SK-N-SH (cell line): Measurements from ENCODE around the gene S100A5. TPM values are rescaled to one million over a fixed set of nuclear protein-coding genes. Genes with fewer than 3 reads are reported as not detected.

Experiments
- CTCF ChIA-PET: fragments of 300-600, 350-600 bp; formaldehyde crosslinking; extraction: SDS; loops from one replicate; lab custom pipeline; 2021; lab: Yijun Ruan, JAX
- POLR2A ChIA-PET: fragments of 350-600 bp; sonication (Branson Sonifier 250); formaldehyde crosslinking; extraction: SDS; loops from one replicate; lab custom pipeline; 2020; ENCODE audit warnings: antibody characterized with exemption, inconsistent platforms; lab: Yijun Ruan, JAX
- DNase-seq: peaks from one replicate; pipeline ENCODE4 v3.0.0; 2012
- H2AFZ ChIP-seq: fragments of 200-600 bp; sonication (generic); 2 replicates; pipeline ENCODE4 v1.8.1; 2016; ENCODE audit warnings: antibody characterized with exemption, mild to moderate bottlenecking, low read depth
- H3F3A ChIP-seq: fragments of 200-600 bp; sonication (generic); replicated peaks from 2 replicates; pipeline ENCODE3; 2016; ENCODE audit warnings: antibody characterized with exemption, mild to moderate bottlenecking; ENCODE audit not compliant: insufficient read depth
- H3K27ac ChIP-seq, 2 experiments: fragments of 200-500 bp in 1 of 2; fragments of 200-600 bp in 1 of 2; sonication (Bioruptor generic) in 1 of 2; sonication (generic), shearing (Covaris generic) in 1 of 2; 2 replicates each; pipeline versions ENCODE4 v1.5.1 to v1.6.1; 2014 to 2016; ENCODE audit warnings: low read depth in 2 of 2, inconsistent platforms in 1 of 2, low read length in 1 of 2, mild to moderate bottlenecking in 1 of 2, mixed read lengths in 1 of 2
- H3K27me3 ChIP-seq: fragments of 200-600 bp; sonication (generic), shearing (Covaris generic); 2 replicates; pipeline ENCODE4 v1.6.1; 2016; ENCODE audit warnings: mixed run types; ENCODE audit not compliant: insufficient read depth
- H3K36me3 ChIP-seq, 2 experiments: fragments of 200-500 bp in 1 of 2; fragments of 200-600 bp in 1 of 2; sonication (Bioruptor generic) in 1 of 2; sonication (generic) in 1 of 2; replicated peaks in 1 of 2; 2 replicates each; pipeline versions ENCODE3 to v1.5.1; 2014 to 2016; ENCODE audit warnings: low read length in 1 of 2, mild to moderate bottlenecking in 1 of 2; ENCODE audit not compliant: insufficient read depth in 2 of 2, control insufficient read depth in 1 of 2
- H3K4me1 ChIP-seq, 2 experiments: fragments of 200-500 bp in 1 of 2; fragments of 200-600 bp in 1 of 2; sonication (Bioruptor generic) in 1 of 2; sonication (generic), shearing (Covaris generic) in 1 of 2; 2 replicates each; pipeline versions ENCODE4 v1.5.1 to v1.6.1; 2014 to 2016; ENCODE audit warnings: low read depth in 1 of 2, low read length in 1 of 2, mixed run types in 1 of 2; ENCODE audit not compliant: insufficient read depth in 2 of 2, control insufficient read depth in 1 of 2
- H3K4me2 ChIP-seq: fragments of 200-600 bp; sonication (generic), shearing (Covaris generic); 2 replicates; pipeline ENCODE4 v1.6.1; 2017; ENCODE audit warnings: mixed run types
- H3K4me3 ChIP-seq, 2 experiments: fragments of 200-500 bp in 1 of 2; fragments of 200-600 bp in 1 of 2; sonication (Bioruptor generic) in 1 of 2; sonication (generic), shearing (Covaris generic) in 1 of 2; 2 replicates each; pipeline versions ENCODE4 v1.5.1 to v1.8.1; 2014 to 2016; ENCODE audit warnings: low read depth in 2 of 2, inconsistent platforms in 1 of 2, low read length in 1 of 2, mild to moderate bottlenecking in 1 of 2, mixed read lengths in 1 of 2, moderate library complexity in 1 of 2
- H3K79me2 ChIP-seq: fragments of 200-600 bp; sonication (generic); 2 replicates; pipeline ENCODE4 v1.8.1; 2017; ENCODE audit warnings: mild to moderate bottlenecking; ENCODE audit not compliant: insufficient read depth
- H3K9ac ChIP-seq: fragments of 200-600 bp; sonication (generic); 2 replicates; pipeline ENCODE4 v1.6.1; 2017; ENCODE audit warnings: mixed run types
- H3K9me2 ChIP-seq: fragments of 200-600 bp; sonication (generic); 2 replicates; pipeline ENCODE4 v1.6.1; 2017; ENCODE audit warnings: mixed run types
- H3K9me3 ChIP-seq: fragments of 200-600 bp; sonication (generic); 2 replicates; pipeline ENCODE4 v1.6.1; 2017; ENCODE audit warnings: mixed run types, mild to moderate bottlenecking, moderate library complexity
- H4K20me1 ChIP-seq: fragments of 200-600 bp; sonication (generic); 2 replicates; pipeline ENCODE4 v1.6.1; 2017; ENCODE audit warnings: mild to moderate bottlenecking, mixed run types; ENCODE audit not compliant: insufficient read depth
- CTCF ChIP-seq: fragments of 200-600 bp; sonication (generic); IDR thresholded peaks from 2 replicates; pipeline ENCODE4 v1.6.1; 2017; ENCODE audit warnings: antibody characterized with exemption, mild to moderate bottlenecking, moderate library complexity
- ELF1 ChIP-seq: IDR thresholded peaks from 2 replicates; pipeline ENCODE4 v1.4.0; 2012
- EZH2phosphoT487 ChIP-seq: fragments of 200-600 bp; sonication (generic); IDR thresholded peaks from 2 replicates; pipeline ENCODE4 v1.6.1; 2017; ENCODE audit warnings: low read depth, mixed run types, mild to moderate bottlenecking, antibody characterized with exemption, moderate library complexity, borderline replicate concordance
- FOSL2 ChIP-seq: IDR thresholded peaks from 2 replicates; pipeline ENCODE4 v1.4.0; 2012; ENCODE audit warnings: low read depth, mild to moderate bottlenecking, moderate library complexity, borderline replicate concordance
- FOXJ3 ChIP-seq: sonication (generic); formaldehyde crosslinking; IDR thresholded peaks from 2 replicates; pipeline ENCODE4 v1.5.1; 2020; ENCODE audit warnings: mild to moderate bottlenecking, missing genetic modification reagents
- FOXM1 ChIP-seq: IDR thresholded peaks from 2 replicates; pipeline ENCODE4 v1.4.0; 2012; ENCODE audit warnings: low read depth, mild to moderate bottlenecking
- IRF3 ChIP-seq: fragments of 150-350 bp; IDR thresholded peaks from 2 replicates; pipeline ENCODE4 v1.6.1; 2016; ENCODE audit warnings: mild to moderate bottlenecking, low read depth, low read length
- MAX ChIP-seq: IDR thresholded peaks from 2 replicates; pipeline ENCODE4 v1.4.0; 2012; ENCODE audit warnings: low read depth
- MEF2A ChIP-seq: IDR thresholded peaks from 2 replicates; pipeline ENCODE4 v1.4.0; 2012; ENCODE audit warnings: low read depth, borderline replicate concordance
- MXI1 ChIP-seq: IDR thresholded peaks from 2 replicates; pipeline ENCODE4 v1.6.1; 2012; ENCODE audit warnings: mild to moderate bottlenecking, low read depth, low read length, improper control_type of control experiment
- NRF1 ChIP-seq: IDR thresholded peaks from 2 replicates; pipeline ENCODE4 v1.6.1; 2012; ENCODE audit warnings: low read depth, mild to moderate bottlenecking, low read length
- POLR2AphosphoS5 ChIP-seq: IDR thresholded peaks from 2 replicates; pipeline ENCODE4 v1.6.1; 2012; ENCODE audit warnings: low read depth, low read length
- RCOR1 ChIP-seq: fragments of 150-350 bp; IDR thresholded peaks from 2 replicates; pipeline ENCODE4 v1.6.1; 2017; ENCODE audit warnings: antibody characterized with exemption, low read length
- REST ChIP-seq: IDR thresholded peaks from 2 replicates; pipeline ENCODE4 v1.6.1; 2012; ENCODE audit warnings: mild to moderate bottlenecking, low read depth, low read length, moderate library complexity
- RFX5 ChIP-seq: IDR thresholded peaks from 2 replicates; pipeline ENCODE4 v1.6.1; 2012; ENCODE audit warnings: mild to moderate bottlenecking, improper control_type of control experiment, low read length
- SIN3A ChIP-seq: IDR thresholded peaks from 2 replicates; pipeline ENCODE4 v1.6.1; 2012; ENCODE audit warnings: low read depth, mild to moderate bottlenecking, low read length, moderate library complexity, borderline replicate concordance
- SMC3 ChIP-seq: IDR thresholded peaks from 2 replicates; pipeline ENCODE4 v1.6.1; 2012; ENCODE audit warnings: low read depth, low read length, improper control_type of control experiment
- USF1 ChIP-seq: IDR thresholded peaks from 2 replicates; pipeline ENCODE4 v1.4.0; 2012; ENCODE audit warnings: low read depth, borderline replicate concordance
- USF2 ChIP-seq: fragments of 150-350 bp; IDR thresholded peaks from 2 replicates; pipeline ENCODE4 v1.6.1; 2017; ENCODE audit warnings: antibody characterized with exemption, low read length, low read depth, borderline replicate concordance
- YY1 ChIP-seq: IDR thresholded peaks from 2 replicates; pipeline ENCODE4 v1.4.0; 2012; ENCODE audit warnings: low read depth, mild to moderate bottlenecking
- WGBS: methylation state at CpG from one replicate; pipeline ENCODE4 v1.1.6; 2017; ENCODE audit warnings: low lambda C conversion rate; 5-methylcytosine and 5-hydroxymethylcytosine counted together
- polyA plus RNA-seq, 3 experiments: library from polyadenylated mRNA; depleted of rRNA; stranded (reverse); fragments of >200 nt; gene quantifications; 2 replicates each; pipeline ENCODE4 v1.2.3, GENCODE V29; 2012

Gene S100A5
- polyA plus RNA-seq, 1 of the 3 experiments (the other 2 are of a cell fraction) = 0.15 TPM

- no peak overlapping the region for H3K4me3 ChIP-seq
- no peak overlapping the region for H3K9ac ChIP-seq
- peaks cover 23% of the 10 kb centered on the region for H3K79me2 ChIP-seq
- H3K4me1 ChIP-seq = peaks cover 3 to 15% of the 10 kb centered on the region in 2 experiments; a peak in 3 of 4 replicates
- 94% methylated on average over 2 of the region's 2 CpGs for WGBS
- no peak for DNase-seq
- H4K20me1 ChIP-seq = no peaks in the 10 kb centered on the region
- no peaks in the 10 kb centered on the region for H3K9me2 ChIP-seq
- CTCF ChIA-PET = interaction anchor here (0.7 to 7.2 kb wide), 6 partner anchors 9 to 208 kb away, joined by 3 to 81 read pairs (median 10); no protein-coding TSS in a partner anchor
- H3F3A ChIP-seq = no peaks in the 10 kb centered on the region
- no peaks in the 10 kb centered on the region for H3K27me3 ChIP-seq
- TF ChIP-seq NRF1 (no peak), SIN3A (no peak), USF2 (no peak), EZH2phosphoT487 (no peak), FOXM1 (no peak), SMC3 (no peak), RCOR1 (no peak), MEF2A (no peak), FOSL2 (no peak), FOXJ3 (CRISPR knock-in tag) (no peak), IRF3 (no peak), ELF1 (no peak), RFX5 (no peak), POLR2AphosphoS5 (no peak), REST (no peak), MAX (no peak), YY1 (no peak), USF1 (no peak), CTCF (no peak), MXI1 (no peak)
- H3K9me3 ChIP-seq = no peaks in the 10 kb centered on the region
- POLR2A ChIA-PET = interaction anchor here (1.5 kb wide), 1 partner anchor 24 kb away, joined by 5 read pairs; the partner anchor contains the start of gene S100A6
- H3K27ac ChIP-seq = no peak overlapping the region
- no peak overlapping the region for H2AFZ ChIP-seq
- H3K4me2 ChIP-seq = no peak overlapping the region
- H3K36me3 ChIP-seq = no peaks in the 10 kb centered on the region
Observed at GRCh38 chr1:153560241-153560640, 19.5 kb upstream of the S100A5 start.
